Stimulated activated CD4-positive, alpha-beta T cell treated with anti-CD3 and anti-CD28 coated beads, Interleukin-1b, Interleukin-23, amount 100 ng/mL, for 4 hours (primary cell): ENCODE results near the gene CLEC17A.
"Not testable (repeated sequence)": the region's sequence is repeated elsewhere in the genome, so short reads cannot be mapped to it uniquely, and the experiment has no call there.

Experiments
- DNase-seq, 2 donors: peaks; one replicate each; pipeline ENCODE4 v3.0.0-alpha.2; 2020; ENCODE audit warnings: low read depth in 2 of 2

Gene CLEC17A

GRCh38 chr19:14582894-14583340 is at the start of gene CLEC17A:
CLEC17A (plus strand) TSS chr19:14583084; CDS start chr19:14583161, 77 bp downstream.
- DNase-seq: no peak

- no peak for DNase-seq
Observed at GRCh38 chr19:14533450-14533849, 49.4 kb upstream of the CLEC17A start.

DNA sequence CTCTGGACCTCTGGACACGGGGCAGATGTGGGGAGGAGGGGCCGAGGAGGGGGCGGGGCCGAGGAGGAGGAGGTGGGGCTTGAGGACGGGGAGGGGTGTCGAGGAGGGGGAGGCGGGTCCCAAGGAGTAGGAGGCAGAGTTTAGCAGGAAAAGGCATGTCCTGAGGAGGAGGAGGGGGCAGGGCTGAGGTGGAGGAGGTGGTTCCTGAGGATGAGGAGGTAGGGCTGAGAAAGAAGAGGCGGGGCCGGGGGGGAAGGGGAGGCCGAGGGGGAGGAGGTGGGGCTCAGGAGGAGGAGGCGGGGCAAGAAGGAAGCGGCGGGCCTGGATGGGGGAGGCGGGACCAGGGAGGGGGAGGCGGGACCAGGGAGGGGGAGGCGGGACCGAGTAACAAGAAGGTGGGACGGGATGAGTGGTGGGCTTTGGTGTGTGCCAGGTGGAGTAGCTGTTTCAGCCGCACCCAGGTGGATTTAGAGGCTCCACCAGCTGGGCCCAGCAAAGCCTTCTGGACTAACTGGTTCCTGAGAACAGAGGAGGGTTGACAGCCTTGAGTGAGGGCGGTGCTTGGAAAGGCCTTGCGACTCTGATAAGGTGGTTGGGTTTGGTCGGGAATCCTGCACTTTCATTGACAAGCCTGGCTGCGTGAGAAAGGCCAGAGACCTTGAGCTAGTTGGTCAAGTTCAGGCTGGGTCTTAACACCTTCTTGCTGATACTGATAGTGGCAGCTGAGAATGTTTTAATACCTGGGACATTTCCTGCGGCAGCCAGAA is 45.8 kb upstream of the CLEC17A start:
- DNase-seq: peak in 1 of 2 donors; percentile 31

- DNase-seq: no peak
Observed at GRCh38 chr19:14540741-14541525, 42.0 kb upstream of the CLEC17A start.

DNA sequence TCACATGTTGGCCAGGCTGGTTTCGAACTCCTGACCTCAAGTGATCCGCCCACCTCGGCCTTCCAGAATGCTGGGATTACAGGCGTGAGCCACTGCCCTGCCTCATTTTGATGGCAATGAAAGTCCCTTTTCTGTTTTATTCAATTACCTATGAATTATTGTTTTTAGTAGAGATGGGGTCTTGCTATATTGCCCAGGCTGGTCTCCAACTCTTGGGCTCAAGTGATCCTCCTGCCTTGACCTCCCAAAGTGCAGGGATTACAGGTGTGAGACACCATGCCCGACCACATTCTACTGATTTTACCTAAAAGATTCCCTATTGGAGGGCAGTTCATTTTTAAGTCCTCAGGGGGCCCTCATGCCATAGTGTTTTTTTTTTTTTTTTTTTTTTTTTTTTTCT is 40.9 kb upstream of the CLEC17A start:
- DNase-seq: not testable (repeated sequence)

- no peak for DNase-seq
Observed at GRCh38 chr19:14542711-14543328, 40.1 kb upstream of the CLEC17A start.

GRCh38 chr19:14544047-14544446 is 38.8 kb upstream of the CLEC17A start:
- no peak for DNase-seq

DNA sequence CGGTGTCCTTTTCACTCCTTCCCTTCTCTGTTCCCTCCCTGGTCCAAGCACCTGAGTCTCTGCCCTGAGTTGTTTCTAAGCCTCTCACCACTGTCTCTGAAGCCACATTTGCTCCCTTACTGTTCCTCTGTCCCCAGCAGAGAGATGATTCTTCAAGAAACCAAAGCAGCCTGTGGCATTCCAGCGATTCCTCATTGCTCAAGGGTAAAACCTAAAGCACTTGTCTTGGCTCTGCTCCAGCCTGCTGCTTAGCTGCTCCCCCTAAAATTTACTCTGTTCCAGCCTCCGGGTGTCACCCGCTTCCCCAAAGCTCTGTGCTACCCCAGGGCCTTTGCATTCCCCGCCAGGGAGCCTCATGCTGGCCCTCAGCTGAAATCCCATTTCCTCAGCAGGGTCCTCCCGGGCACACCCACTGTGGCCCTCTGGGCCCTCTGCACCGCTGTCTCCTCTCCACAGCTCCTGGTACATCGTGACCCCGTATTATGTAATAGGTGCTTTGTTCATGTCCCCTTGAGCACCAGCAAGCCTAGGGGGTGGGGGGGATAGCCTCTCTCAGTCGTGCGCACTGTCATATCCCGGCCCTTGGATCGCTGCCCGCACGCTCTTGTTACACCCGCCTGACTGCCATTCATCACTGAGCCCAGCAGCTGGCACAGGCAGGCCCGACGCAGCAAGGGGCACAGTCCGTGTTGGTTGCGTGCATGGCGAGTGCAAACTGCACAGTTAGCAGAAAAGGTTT is 37.7 kb upstream of the CLEC17A start:
- no peak for DNase-seq

DNA sequence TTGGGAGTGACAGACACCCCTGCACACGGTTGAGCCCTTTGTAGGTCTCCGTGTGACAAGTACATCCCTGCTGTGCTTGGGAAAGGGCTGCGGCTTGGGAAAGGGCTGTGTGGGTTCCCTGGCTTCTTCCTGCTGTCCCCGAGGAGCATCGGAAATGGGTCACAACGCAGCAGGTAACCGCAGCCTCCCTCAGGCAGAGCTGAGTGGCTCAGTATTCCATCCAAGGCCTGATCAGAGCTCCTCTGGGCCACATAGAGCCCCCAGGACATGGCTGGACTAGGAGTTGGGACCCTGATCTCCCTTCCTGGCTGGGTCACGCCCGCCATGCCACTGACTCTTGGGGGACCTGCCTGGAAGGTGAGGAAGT is 37.2 kb upstream of the CLEC17A start:
- no peak for DNase-seq

- DNase-seq: no peak
Observed at GRCh38 chr19:14550201-14550754, 32.6 kb upstream of the CLEC17A start.

GRCh38 chr19:14551134-14552005 is 31.5 kb upstream of the CLEC17A start:
- peak; percentile 52 to 54 for DNase-seq

GRCh38 chr19:14552006-14552360 is 30.9 kb upstream of the CLEC17A start:
- DNase-seq: not testable (repeated sequence)

- no peak for DNase-seq
Observed at GRCh38 chr19:14553042-14553938, 29.6 kb upstream of the CLEC17A start.

GRCh38 chr19:14553939-14554243 is 29.0 kb upstream of the CLEC17A start:
- DNase-seq: no peak

DNA sequence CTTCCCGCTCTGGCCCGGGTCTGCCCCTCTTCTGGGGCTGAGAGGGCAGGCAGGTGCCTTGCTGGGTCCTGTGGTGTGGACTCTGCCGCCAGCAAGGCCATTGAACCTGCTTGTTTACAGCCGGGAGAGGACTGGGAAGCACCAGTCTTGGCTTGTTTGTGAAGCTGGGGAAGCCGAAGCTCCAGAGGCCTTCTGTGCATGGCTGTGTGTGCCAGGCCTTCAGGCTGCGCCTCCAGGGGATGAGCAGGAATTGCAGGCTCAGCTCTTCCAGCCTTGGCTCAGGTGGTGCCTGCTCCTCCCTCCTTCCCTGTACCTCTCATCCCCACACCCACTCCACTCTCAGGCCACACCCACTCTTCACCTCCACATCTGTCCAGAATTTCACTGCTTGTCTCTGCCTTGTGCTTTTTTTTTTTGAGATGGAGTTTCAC is 28.5 kb upstream of the CLEC17A start:
- DNase-seq: no peak

- no peak for DNase-seq
Observed at GRCh38 chr19:14555918-14556661, 26.8 kb upstream of the CLEC17A start.

GRCh38 chr19:14556662-14557188 is 26.2 kb upstream of the CLEC17A start:
- peak; percentile 64 to 72 for DNase-seq

DNA sequence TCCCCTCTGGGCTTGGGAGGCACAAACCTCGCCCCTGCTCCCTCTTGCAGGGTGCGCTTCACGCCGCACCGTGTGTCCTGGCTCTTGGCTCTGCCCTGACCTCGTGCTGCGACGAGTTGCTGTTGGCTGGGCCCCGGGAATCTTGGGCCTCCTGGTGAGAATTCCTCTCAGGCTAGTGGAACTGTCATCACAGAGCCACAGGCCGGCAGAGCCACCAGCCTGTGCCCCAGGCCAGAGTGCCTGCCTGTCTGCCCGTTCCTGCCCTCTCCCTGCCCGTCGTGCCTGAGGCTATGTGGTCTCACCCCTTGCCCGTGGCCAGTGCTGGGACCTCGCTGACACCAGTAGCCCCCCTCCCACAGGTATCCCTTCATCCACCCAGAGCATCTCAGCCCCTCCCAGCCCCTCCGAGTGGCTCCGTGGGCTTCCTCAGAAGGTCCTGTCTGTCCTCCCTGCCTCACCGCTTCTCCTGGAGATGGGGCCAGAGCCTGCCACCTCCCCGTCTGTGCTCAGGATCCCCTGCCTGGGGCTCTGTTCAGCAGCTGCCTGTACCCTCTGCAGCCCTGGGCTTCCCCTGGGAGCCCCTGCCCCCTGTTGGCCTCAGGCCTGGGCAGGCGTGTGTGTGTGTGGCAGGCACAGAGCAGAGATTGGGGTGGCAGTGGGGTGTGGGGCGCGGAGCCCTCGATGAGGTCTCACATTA is 24.4 kb upstream of the CLEC17A start:
- DNase-seq: no peak
